OCI-LY7 (cell line): ENCODE results near the gene CDH16. TPM values are rescaled to one million over a fixed set of nuclear protein-coding genes. Genes with fewer than 3 reads are reported as not detected.

Experiments
- BruUV-seq: library from RNA; stranded (reverse); fragments of 400-500 nt; replicated peaks from 2 replicates; lab custom pipeline; 2021; lab: Mats Ljungman, UMichigan
- CTCF ChIA-PET: fragments of 300-600 bp; sonication (Branson Sonifier 250); formaldehyde crosslinking; loops from one replicate; lab custom pipeline; 2022; ENCODE audit warnings: antibody characterized with exemption; ENCODE audit not compliant: unreplicated experiment; lab: Charles Lee
- POLR2A ChIA-PET: fragments of 300-600 bp; sonication (Branson Sonifier 250); formaldehyde crosslinking; loops from one replicate; lab custom pipeline; 2022; ENCODE audit warnings: antibody characterized with exemption; lab: Charles Lee
- DNase-seq: peaks from one replicate; pipeline ENCODE4 v3.0.0-alpha.2; 2015; ENCODE audit warnings: low spot score
- H2AFZ ChIP-seq: fragments of 200-600 bp; sonication (generic), shearing (Covaris generic); 2 replicates; pipeline ENCODE4 v1.6.1; 2014; ENCODE audit warnings: mild to moderate bottlenecking, antibody characterized with exemption, low read length, moderate library complexity
- H3K27ac ChIP-seq: fragments of 200-600 bp; sonication (generic); 2 replicates; pipeline ENCODE4 v1.5.1; 2014; ENCODE audit warnings: mixed run types, low read depth, mild to moderate bottlenecking, moderate library complexity, low read length, inconsistent platforms; ENCODE audit not compliant: poor library complexity, severe bottlenecking
- H3K36me3 ChIP-seq: fragments of 200-600 bp; sonication (generic); 2 replicates; pipeline ENCODE4 v1.6.1; 2014; ENCODE audit warnings: mild to moderate bottlenecking, antibody characterized with exemption, low read length, moderate library complexity, mixed read lengths; ENCODE audit not compliant: insufficient read depth
- H3K4me1 ChIP-seq: fragments of 200-600 bp; sonication (generic); 2 replicates; pipeline ENCODE4 v1.5.1; 2014; ENCODE audit warnings: mild to moderate bottlenecking, low read length; ENCODE audit not compliant: insufficient read depth, poor library complexity, severe bottlenecking
- H3K4me2 ChIP-seq: fragments of 200-600 bp; sonication (generic); 2 replicates; pipeline ENCODE4 v1.6.1; 2014; ENCODE audit warnings: mild to moderate bottlenecking, low read length
- H3K4me3 ChIP-seq: fragments of 200-600 bp; sonication (generic); 2 replicates; pipeline ENCODE4 v1.5.1; 2014; ENCODE audit warnings: mild to moderate bottlenecking, low read depth, low read length; ENCODE audit not compliant: poor library complexity, severe bottlenecking
- H3K79me2 ChIP-seq: fragments of 200-600 bp; sonication (generic); 2 replicates; pipeline ENCODE4 v1.6.1; 2016; ENCODE audit warnings: low read depth, mild to moderate bottlenecking, low read length, moderate library complexity, mixed read lengths; ENCODE audit not compliant: insufficient read depth
- H3K9me2 ChIP-seq: fragments of 200-600 bp; sonication (generic); 2 replicates; pipeline ENCODE4 v1.6.1; 2016; ENCODE audit warnings: mild to moderate bottlenecking, low read length, mixed read lengths; ENCODE audit not compliant: insufficient read depth
- H3K9me3 ChIP-seq: fragments of 200-600 bp; sonication (generic); 2 replicates; pipeline ENCODE4 v1.6.1; 2014; ENCODE audit warnings: mild to moderate bottlenecking, mixed run types, low read length, mixed read lengths
- H4K20me1 ChIP-seq: fragments of 200-600 bp; sonication (generic); 2 replicates; pipeline ENCODE4 v1.6.1; 2014; ENCODE audit warnings: mild to moderate bottlenecking, antibody characterized with exemption, low read length, moderate library complexity, mixed read lengths; ENCODE audit not compliant: insufficient read depth
- EZH2phosphoT487 ChIP-seq: fragments of 200-600 bp; sonication (generic); IDR thresholded peaks from 2 replicates; pipeline ENCODE4 v1.6.1; 2018; ENCODE audit warnings: low read depth, borderline replicate concordance, mild to moderate bottlenecking, mixed run types, antibody characterized with exemption, low read length, moderate library complexity, mixed read lengths
- intact Hi-C: fragments of 100-400 bp; cut with micrococcal nuclease; formaldehyde crosslinking; loops from one replicate; pipeline ENCODE4 v1.10.0; 2022; ENCODE audit not compliant: unreplicated experiment
- total RNA-seq, 2 experiments: library from RNA; depleted of rRNA in 1 of 2; stranded (reverse); fragments of >200 nt in 1 of 2; shearing (Covaris generic) in 1 of 2; gene quantifications; 2 replicates each; pipeline ENCODE4 v1.2.3, GENCODE V29; 2014 to 2022
- TF ChIP-seq, protein P1 (sequence below): fragments of 200-600 bp; sonication (generic); conservative IDR thresholded peaks from 2 replicates; pipeline ENCODE4 v1.5.1; 2014; ENCODE audit warnings: mild to moderate bottlenecking, antibody characterized with exemption, low read length, moderate library complexity, mixed read lengths

Gene CDH16
- total RNA-seq, 2 experiments from 2014 or later, result not detected

DNA sequence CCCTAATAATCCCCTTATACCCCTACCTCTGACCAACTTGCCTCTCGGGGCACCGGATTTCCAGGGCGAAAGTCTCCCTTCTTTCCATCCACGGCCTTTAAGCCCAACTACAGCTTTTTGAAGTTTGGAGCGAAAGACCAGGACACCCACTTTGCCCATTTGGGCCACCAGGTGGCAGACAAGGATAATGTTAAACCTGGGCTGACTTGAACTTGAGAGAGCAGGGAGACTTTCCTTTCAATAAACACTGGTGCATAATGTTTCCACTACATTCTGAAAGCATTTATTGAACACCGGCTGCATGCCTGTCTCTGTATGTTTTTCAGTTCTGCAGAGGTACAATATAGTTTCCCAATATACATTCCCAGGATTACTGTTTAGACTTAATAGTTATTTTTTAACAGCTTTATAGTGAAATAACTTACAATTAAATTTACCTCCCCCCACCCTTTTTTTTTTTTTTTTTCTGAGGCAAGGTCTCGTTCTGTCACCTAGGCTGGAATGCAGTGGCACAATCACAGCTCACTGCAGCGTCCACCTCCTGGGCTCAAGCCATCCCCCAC, 35.5 kb upstream of the CDH16 start:
- H4K20me1 ChIP-seq, result no peaks in the 10 kb centered on the region
- TF ChIP-seq, protein P1, sequence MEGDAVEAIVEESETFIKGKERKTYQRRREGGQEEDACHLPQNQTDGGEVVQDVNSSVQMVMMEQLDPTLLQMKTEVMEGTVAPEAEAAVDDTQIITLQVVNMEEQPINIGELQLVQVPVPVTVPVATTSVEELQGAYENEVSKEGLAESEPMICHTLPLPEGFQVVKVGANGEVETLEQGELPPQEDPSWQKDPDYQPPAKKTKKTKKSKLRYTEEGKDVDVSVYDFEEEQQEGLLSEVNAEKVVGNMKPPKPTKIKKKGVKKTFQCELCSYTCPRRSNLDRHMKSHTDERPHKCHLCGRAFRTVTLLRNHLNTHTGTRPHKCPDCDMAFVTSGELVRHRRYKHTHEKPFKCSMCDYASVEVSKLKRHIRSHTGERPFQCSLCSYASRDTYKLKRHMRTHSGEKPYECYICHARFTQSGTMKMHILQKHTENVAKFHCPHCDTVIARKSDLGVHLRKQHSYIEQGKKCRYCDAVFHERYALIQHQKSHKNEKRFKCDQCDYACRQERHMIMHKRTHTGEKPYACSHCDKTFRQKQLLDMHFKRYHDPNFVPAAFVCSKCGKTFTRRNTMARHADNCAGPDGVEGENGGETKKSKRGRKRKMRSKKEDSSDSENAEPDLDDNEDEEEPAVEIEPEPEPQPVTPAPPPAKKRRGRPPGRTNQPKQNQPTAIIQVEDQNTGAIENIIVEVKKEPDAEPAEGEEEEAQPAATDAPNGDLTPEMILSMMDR, result peak; percentile 95
- TF ChIP-seq EZH2phosphoT487, result no peak
- intact Hi-C loops, result loop anchor here (1.0 to 5.0 kb wide), 3 partner anchors 57 to 229 kb away; partner anchors contain the start of gene MATCAP1
- no peaks in the 10 kb centered on the region for H3K79me2 ChIP-seq
- H3K9me2 ChIP-seq, result no peaks in the 10 kb centered on the region
- no peaks in the 10 kb centered on the region for H3K4me1 ChIP-seq
- peak; percentile 72 for DNase-seq
- no peaks in the 10 kb centered on the region for H3K36me3 ChIP-seq
- no peak overlapping the region for H3K4me3 ChIP-seq
- BruUV-seq, result no TSS peak
- no peak overlapping the region for H2AFZ ChIP-seq
- ChIA-PET CTCF (no interaction called here), POLR2A (no interaction called here)
- no peak overlapping the region for H3K4me2 ChIP-seq
- no peaks in the 10 kb centered on the region for H3K9me3 ChIP-seq
- no peak overlapping the region for H3K27ac ChIP-seq

DNA sequence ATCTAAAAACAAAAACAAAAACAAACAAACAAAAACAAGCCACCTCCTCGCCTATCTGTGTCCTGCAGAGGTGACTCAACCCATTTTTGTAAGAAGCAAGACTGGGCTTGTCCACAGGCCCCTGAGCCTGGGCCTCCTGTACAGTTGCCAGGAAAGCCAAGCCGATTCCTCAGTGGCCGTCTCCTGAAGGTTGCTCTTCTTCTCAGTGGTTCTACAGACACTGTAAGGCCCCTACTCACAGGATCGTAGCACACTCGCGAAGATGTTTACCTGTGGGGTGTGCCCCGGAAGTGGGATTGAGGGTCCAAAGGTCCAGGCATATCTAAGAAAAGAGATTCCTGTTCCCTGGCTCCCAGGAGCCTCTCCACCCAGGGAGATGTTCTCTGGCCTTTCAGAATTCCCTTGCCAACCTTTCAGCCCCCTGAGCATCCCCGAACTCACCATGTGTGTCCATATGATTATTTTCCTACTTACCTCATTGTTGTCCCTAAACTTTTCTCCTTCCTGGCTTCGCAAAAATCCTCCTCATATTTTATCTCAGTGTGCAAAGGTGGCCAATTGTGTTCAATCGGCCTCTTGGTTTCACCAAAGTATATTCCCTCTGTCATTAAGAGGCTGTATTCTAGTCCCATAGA, 34.9 kb upstream of the CDH16 start:
- no peak overlapping the region for H3K27ac ChIP-seq
- BruUV-seq, result no TSS peak
- H3K4me2 ChIP-seq, result no peak overlapping the region
- POLR2A ChIA-PET, result interaction anchor here (0.9 kb wide), 1 partner anchor 221 kb away, joined by 4 read pairs; no protein-coding TSS in a partner anchor
- intact Hi-C loops, result loop anchor here (1.0 to 5.0 kb wide), 3 partner anchors 56 to 230 kb away; partner anchors contain the start of gene MATCAP1
- TF ChIP-seq EZH2phosphoT487, result no peak
- TF ChIP-seq, protein P1, result no peak
- H3K9me3 ChIP-seq, result no peaks in the 10 kb centered on the region
- H4K20me1 ChIP-seq, result no peaks in the 10 kb centered on the region
- no peaks in the 10 kb centered on the region for H3K9me2 ChIP-seq
- H3K36me3 ChIP-seq, result no peaks in the 10 kb centered on the region
- H3K4me1 ChIP-seq, result no peaks in the 10 kb centered on the region
- H2AFZ ChIP-seq, result no peak overlapping the region
- no peak for DNase-seq
- H3K4me3 ChIP-seq, result no peak overlapping the region
- CTCF ChIA-PET, result no interaction called here
- H3K79me2 ChIP-seq, result no peaks in the 10 kb centered on the region
